Brain pericyte (primary cell): ENCODE measurements around the gene QSOX2.

Experiments
- DNase-seq: peaks from one replicate; pipeline ENCODE4 v3.0.0-alpha.2; 2012; ENCODE audit warnings: low read depth, low spot score

Gene QSOX2

DNA sequence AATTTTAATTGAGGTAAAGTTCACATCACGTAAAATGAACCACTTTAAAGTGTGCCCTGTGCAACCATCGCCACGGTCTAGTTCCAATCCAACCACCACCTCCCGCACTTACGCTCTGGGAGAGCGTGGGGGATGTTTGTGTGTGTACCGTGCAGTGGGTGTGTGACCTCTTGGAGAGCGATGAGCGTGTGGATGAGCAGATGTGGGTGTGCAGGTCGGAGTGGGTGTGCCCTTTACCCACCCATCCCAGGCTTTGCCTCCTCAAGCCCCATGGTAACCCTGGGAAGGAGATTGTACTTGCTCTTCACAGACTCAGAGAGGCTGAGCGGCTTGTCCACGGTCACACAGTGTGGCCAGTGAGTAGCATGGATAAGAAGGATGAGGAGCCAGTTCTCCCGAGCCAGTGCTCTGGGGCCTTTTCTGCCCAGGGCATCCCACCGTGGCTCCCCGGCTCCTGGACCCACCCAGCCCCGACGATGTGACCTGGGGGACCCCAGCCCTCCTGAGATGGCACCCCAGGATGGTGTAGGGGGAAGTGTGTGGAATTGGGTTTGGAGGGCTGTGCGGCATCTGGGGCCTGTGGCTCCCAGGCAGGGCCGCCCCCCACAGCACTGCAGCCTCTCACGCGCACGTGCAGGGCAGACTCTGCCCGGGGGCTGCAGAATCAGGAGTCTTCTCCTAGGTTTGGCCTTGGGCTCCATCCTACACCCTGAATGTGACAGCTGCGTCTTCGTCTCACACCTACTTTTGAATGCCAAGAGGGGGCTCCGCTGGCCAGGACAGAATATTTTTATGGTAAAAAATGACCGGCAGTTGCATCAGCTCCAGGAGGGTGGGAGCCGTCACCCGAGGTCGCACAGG, 54.3 kb downstream of the QSOX2 start:
- no peak for DNase-seq

DNA sequence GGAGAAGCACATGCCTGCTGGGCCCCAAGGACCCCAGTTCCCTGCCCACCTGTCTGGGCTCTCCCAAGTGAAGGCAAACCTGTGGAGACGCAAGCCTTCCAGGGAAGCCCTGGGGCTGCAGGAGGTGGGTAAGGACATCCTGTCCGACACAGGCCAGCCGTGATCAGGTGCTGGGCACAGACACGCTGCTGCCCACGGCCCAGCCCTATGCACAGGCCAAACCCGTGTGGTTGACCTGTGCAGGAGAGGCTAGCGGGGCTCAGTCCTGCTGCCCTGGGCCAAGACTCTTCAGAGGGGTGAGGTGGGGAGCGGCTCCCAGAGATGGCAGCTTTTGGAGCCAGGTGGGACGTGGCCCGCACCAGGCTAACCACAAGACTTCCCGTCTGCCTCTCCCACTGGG, 55.0 kb downstream of the QSOX2 start:
- no peak for DNase-seq

DNA sequence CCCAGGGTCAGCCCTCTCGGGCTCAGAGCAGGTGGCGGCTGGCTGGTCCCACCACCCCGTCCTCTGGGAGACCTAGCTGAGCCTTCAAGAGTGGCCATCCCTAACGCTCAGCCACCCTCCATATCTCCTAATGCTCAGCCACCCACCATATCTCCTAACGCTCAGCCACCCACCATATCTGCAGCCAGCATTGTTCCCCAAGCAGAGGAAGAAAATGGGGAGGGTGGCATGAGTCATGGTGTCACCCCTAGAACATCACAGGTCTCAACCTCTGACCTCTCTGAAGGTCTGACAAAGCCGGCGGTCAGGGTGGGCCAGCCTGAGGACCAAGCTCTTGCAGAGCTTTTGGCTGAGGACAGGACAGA, 55.4 kb downstream of the QSOX2 start:
- DNase-seq: no peak

DNA sequence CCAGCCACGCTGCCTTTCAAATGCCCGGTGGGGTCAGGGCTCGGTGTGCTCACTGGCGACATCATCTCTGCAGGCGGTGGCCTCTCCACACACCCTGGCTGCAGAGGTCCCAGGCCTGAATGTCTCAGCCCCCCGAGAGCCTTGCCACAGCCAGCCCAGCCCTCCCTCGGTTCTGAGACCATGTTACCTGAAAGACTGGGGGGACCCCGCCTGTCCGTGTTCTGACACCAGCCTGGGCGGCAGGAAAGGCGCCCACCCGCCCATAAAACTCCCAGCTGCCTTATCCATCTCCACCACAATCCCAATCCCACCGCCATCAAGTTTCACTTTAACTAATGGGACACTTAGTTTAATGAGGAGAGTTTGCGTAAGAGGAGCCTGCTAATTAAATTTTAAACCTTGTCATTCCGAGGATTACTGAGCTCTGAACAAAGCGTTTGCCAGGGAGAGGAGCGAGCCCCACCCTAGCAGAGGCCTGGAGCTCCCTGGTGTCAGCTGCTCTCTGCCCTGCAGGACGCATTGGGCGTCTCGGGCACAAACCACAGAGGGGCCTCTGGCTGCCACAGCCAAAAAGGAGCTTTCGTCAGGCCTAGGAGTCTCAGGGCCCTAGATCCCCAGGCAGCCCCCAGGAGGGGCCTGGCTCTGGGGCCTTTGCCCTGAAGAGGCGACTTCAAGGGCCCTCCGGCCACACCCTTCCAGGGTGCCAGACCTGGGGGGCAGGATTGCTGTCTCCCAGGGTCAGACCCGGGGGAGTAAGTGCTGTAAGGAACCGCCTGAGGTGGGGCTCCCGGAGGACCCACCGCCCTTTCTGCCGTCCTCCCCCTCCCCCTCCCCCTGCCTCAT, 56.0 kb downstream of the QSOX2 start:
- no peak for DNase-seq

GRCh38 chr9:136187683-136188586, 57.7 kb downstream of the QSOX2 start:
- no peak for DNase-seq

- no peak for DNase-seq
These were observed 58.4 kb downstream of the QSOX2 start for GRCh38 chr9:136187197-136187596.

DNA sequence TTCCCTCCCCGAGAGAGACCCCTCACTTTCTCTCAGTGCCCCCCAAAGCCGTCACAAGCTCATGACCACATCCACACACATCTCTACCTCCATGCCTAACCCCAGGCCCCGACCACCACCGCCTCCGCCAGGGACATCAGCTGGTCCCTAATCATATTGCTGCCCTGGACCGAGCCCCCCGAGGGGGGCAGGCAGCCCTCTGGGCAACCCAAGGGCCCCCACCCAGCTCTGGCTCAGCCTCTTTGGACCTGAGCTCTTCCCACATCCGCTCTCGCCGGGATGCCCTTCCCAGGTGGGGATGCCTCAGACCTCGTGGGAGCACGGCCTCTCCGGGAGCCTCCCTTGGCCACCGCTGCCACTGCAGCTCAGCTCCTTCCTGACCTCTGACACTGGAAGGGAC, 59.2 kb downstream of the QSOX2 start:
- no peak for DNase-seq

GRCh38 chr9:136185596-136186366, 59.8 kb downstream of the QSOX2 start:
- DNase-seq: no peak

- no peak for DNase-seq
These were observed 60.5 kb downstream of the QSOX2 start for GRCh38 chr9:136185066-136185465.

DNA sequence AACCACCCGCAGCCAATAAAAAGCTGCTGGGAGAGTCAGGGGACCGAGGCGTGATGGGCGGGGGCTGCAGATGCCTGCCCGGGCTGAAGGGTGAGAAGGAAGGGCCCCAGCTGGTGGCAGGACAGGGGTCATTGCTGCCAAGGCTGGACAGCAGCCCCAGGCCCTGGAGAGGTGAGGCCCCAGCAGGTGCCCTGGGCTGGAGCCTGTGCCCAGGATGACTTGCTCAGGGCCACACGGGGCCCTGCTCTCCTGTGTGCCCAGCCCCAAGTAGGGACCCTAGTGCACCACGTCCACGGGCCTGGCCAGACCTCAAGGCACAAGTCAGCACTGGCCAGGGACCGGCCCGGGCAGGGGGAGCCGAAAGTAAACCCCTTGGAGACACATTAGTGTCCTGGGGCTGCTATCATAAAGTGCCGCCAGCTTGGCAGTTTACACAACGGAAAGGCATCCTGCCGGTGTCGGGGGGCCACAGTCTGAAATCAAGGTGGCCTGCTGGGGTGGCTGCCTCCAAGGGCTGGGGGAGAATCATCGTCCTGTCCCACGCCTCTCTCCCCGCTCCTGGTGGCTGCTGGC, 62.7 kb downstream of the QSOX2 start:
- no peak for DNase-seq

DNA sequence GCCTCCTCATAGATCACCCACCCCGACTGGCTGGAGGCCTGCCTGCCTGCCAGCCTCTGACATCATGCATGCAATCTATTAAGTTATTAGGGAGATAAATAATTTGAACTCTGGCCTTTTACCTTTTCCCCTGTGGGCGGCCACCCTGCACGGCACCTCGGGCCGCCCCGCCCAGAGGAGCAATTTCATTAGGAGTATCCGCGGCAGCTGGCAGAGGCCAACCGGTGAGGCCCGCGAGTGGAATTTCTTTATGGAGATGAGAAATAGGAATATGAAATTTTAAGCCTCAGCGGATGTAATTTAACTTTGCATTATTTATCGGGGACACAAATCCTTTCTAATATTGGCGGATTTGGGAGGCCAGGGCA, 63.2 kb downstream of the QSOX2 start:
- DNase-seq: no peak

DNA sequence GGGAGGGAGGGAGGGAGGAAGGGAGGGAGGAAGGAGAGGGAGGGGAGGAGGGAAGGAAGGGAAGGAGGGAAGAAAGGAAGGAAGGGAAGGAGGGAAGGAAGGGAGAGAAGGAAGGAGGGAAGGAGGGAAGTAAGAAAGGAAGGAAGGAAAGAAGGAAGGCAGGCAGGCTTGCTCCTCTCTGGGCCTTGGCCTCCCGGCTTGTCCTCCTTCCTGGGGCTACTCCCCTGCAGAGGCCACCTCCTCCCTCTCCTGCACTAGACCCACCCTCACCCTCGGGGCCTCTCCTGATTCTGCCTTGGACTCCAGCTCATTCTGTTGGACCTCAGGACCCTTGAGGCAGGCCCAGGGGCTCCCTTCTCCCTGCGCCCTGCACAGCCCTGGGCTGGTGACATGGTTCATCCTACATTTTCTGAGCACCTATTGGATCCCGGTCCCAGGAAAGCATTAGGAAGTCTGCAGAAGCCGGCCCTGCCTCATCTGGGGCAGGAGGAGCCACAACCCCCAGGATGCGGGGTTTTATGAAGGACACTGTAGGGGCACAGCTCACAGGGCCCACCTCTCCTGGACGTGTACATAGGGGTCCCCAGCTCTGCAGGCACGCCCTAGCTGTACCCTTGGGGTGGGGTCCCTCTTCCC, 63.7 kb downstream of the QSOX2 start:
- no peak for DNase-seq

GRCh38 chr9:136180586-136180985, 65.0 kb downstream of the QSOX2 start:
- no peak for DNase-seq

DNA sequence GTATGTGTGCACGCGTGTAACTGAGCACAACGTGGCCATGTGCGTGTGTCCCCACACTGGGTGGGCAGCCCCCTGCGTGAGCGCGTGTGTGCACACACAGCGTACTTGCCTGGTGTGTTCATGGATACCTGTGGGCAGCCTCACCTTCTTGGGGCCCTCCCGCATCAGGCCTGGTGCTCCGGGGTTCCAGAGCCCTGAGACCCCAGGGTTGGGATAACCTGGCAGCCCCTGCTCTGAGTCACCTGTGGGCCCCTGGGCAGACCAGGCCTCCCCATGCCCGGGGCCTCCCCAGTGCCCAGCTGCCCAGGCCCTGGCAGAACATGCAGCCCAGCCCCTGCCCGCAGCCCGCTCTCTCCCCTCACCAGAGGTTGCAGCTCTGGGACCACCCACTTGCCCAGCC, 65.9 kb downstream of the QSOX2 start:
- DNase-seq: no peak

- DNase-seq: no peak
These were observed 66.5 kb downstream of the QSOX2 start for GRCh38 chr9:136179101-136179616.

GRCh38 chr9:136178773-136179075, 66.9 kb downstream of the QSOX2 start:
- no peak for DNase-seq

GRCh38 chr9:136178061-136178772, 67.4 kb downstream of the QSOX2 start:
- DNase-seq: no peak

DNA sequence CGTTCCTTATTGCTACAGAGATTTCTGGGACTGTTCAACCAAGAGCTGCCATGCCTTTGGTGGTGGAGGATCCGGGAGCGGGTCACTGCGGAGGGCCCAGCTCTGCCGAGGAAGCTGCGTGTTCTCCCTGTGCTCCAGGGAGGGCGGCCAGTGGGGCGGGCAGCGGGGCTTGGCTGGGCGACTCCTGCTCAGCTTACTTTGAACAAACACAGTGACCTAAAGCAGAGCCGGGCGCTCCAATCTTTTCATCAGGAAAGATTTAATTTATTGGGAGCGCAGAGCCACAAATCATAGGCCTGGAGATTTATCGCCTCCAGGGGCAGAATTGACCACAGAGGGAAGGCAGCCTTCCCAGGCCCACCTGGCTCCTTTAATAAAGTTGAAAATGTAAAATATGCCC, 68.4 kb downstream of the QSOX2 start:
- DNase-seq: no peak

DNA sequence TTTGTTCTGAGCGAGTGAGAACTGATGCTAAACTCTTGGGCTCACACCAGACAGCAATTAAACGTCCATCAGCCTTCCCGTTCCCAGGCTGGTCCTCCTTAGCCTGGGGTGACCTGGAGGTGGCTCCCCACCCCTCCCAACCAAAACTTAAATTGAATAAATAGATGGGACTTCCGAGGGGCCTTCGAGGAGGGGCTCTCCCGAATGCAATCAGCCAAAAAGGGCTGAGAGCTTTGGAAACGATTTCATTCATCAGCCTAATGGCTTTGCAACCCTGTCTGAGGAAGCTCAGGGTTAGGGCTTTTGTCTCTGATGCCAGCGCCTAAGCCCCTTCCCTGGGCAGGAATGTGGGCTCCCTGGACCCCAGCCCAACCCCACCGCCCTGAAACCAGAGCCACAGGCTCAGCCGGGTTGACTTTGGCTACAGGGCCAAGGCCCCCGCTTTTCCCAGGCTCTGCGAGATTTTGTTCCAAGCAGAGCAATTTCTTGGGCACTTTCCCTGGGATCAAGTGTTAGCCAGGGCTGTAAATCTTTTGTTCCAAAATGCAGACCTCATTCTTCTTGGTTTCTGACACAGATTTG, 69.9 kb downstream of the QSOX2 start:
- no peak for DNase-seq
